Peyer's patch (tissue), 4 donors: ENCODE data around the gene DNMT1.

Experiments
- CTCF ChIP-seq, 6 experiments: fragments of 450-650 bp in 4 of 6; fragments of 200-600 bp in 2 of 6; sonication (generic) in 1 of 6; IDR thresholded peaks; one replicate each; pipeline ENCODE4 v1.5.1; 2017 to 2019; ENCODE audit warnings: antibody characterized with exemption in 6 of 6, mild to moderate bottlenecking in 3 of 6, moderate library complexity in 1 of 6
- POLR2A ChIP-seq, 2 donors: fragments of 450-650 bp; IDR thresholded peaks; one replicate each; pipeline ENCODE4 v1.5.1; 2017; ENCODE audit warnings: antibody characterized with exemption in 2 of 2, mild to moderate bottlenecking in 2 of 2, moderate library complexity in 2 of 2

GRCh38 chr19:10095622-10095947 lies 99.2 kb downstream of the DNMT1 start:
- TF ChIP-seq POLR2A (IDR thresholded peaks at IDR 0.05) = no peak
- no peak for TF ChIP-seq CTCF (IDR thresholded peaks at IDR 0.05)
